Measurements from ENCODE around the gene NFKB2. TPM values are rescaled to one million over a fixed set of nuclear protein-coding genes. Genes with fewer than 3 reads are reported as not detected.

Gene NFKB2
- total and polyA plus RNA-seq, 4 experiments from 2014 or later, result 6.6 to 147 (median 85.7) TPM

- peaks cover 10% of the 10 kb centered on the region for H3K36me3 ChIP-seq (ENCODE audit: insufficient read depth, low read length)
- Mint-ChIP-seq H3K4me3 (peak overlapping the region in 1 of 8 donors; percentile 30), H3K36me3 (peaks cover 0 to 14% of the 10 kb centered on the region in 2 donors), H3K27ac (no peak overlapping the region), H3K9me3 (peaks cover 0 to 4% (median 0%) of the 10 kb centered on the region in 8 donors), H3K4me1 (peaks cover 16 to 48% (median 27%) of the 10 kb centered on the region in 4 donors), H3K27me3 (peaks cover 0 to 2% of the 10 kb centered on the region in 2 donors)
- intact Hi-C loops (cut with micrococcal nuclease), result no loop called here
- peaks cover 33% of the 10 kb centered on the region for H3K4me1 ChIP-seq (ENCODE audit: insufficient read depth, low read length)
- DNase-seq, result no peak
- no peaks in the 10 kb centered on the region for H3K27me3 ChIP-seq (ENCODE audit: insufficient read depth, low read length)
- POLR2A ChIA-PET (ENCODE audit: partially characterized antibody), result interaction anchor here (1.1 to 8.2 kb wide), 6 partner anchors 9 to 27 kb away, joined by 3 to 198 read pairs (median 64); partner anchors contain the start of genes C10orf95, CUEDC2 and NFKB2
- CTCF ChIA-PET (ENCODE audit: partially characterized antibody), result interaction anchor here (1.2 to 5.6 kb wide), 7 partner anchors 10 to 255 kb away, joined by 4 to 42 read pairs (median 23); partner anchors contain the start of genes C10orf95, CUEDC2 and GBF1
- H3K4me3 ChIP-seq (ENCODE audit: low read length in 2 of 2), result no peak overlapping the region
- H3K9me3 ChIP-seq (ENCODE audit: control insufficient read depth in 1 of 2, low read length in 2 of 2), result no peaks in the 10 kb centered on the region
- no peak overlapping the region for H3K27ac ChIP-seq (ENCODE audit: low read depth, low read length)
Measured at GRCh38 chr10:102424145-102424544, 28.6 kb downstream of the NFKB2 start.

DNA sequence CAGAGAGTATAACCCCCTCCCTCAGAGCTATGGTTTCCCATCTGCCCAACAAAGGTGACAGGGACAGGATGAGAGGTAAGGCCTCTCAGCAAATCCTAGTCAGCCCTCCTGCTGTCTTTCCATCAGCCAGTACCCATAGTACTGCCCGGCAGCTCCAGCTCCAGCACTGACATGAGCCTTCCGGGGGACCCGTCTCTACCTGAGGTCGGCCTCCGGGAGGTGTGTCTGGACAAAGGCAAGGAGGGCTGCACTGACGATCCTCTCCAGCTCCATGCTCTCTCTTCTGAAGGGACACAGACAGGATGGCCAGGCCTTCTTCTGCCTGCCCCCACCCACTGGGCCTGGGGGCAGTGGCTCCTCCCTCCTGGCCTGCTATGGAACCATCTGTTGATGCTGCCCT lies 29.4 kb downstream of the NFKB2 start:
- H3K9me3 Mint-ChIP-seq, result peaks cover 0 to 4% (median 0%) of the 10 kb centered on the region in 8 donors
- peaks cover 13 to 40% (median 23%) of the 10 kb centered on the region in 4 donors for H3K4me1 Mint-ChIP-seq
- H3K27ac Mint-ChIP-seq, result no peak overlapping the region
- Histone ChIP-seq H3K27ac (ENCODE audit: low read depth, low read length) (no peak overlapping the region), H3K4me1 (ENCODE audit: insufficient read depth, low read length) (peaks cover 26% of the 10 kb centered on the region), H3K27me3 (ENCODE audit: insufficient read depth, low read length) (no peaks in the 10 kb centered on the region), H3K9me3 (ENCODE audit: control insufficient read depth in 1 of 2, low read length in 2 of 2) (no peaks in the 10 kb centered on the region), H3K36me3 (ENCODE audit: insufficient read depth, low read length) (peaks cover 10% of the 10 kb centered on the region), H3K4me3 (ENCODE audit: low read length in 2 of 2) (no peak overlapping the region)
- DNase-seq, result no peak
- ChIA-PET CTCF (ENCODE audit: partially characterized antibody) (interaction anchor here (3.7 to 5.6 kb wide), 2 partner anchors 9 to 25 kb away, joined by 23 to 42 read pairs; partner anchors contain the start of genes C10orf95 and CUEDC2), POLR2A (ENCODE audit: partially characterized antibody) (interaction anchor here (1.1 to 8.2 kb wide), 5 partner anchors 8 to 28 kb away, joined by 3 to 198 read pairs (median 122); partner anchors contain the start of genes C10orf95, CUEDC2 and NFKB2)
- no peaks in the 10 kb centered on the region for H3K27me3 Mint-ChIP-seq
- no peak overlapping the region for H3K4me3 Mint-ChIP-seq
- intact Hi-C loops (cut with micrococcal nuclease), result no loop called here
- H3K36me3 Mint-ChIP-seq, result peaks cover 0 to 14% of the 10 kb centered on the region in 2 donors

GRCh38 chr10:102425444-102425843 lies 29.9 kb downstream of the NFKB2 start:
- Histone ChIP-seq H3K27me3 (ENCODE audit: insufficient read depth, low read length) (no peaks in the 10 kb centered on the region), H3K36me3 (ENCODE audit: insufficient read depth, low read length) (peaks cover 10% of the 10 kb centered on the region), H3K4me3 (ENCODE audit: low read length in 2 of 2) (no peak overlapping the region), H3K27ac (ENCODE audit: low read depth, low read length) (no peak overlapping the region), H3K9me3 (ENCODE audit: control insufficient read depth in 1 of 2, low read length in 2 of 2) (no peaks in the 10 kb centered on the region), H3K4me1 (ENCODE audit: insufficient read depth, low read length) (peaks cover 20% of the 10 kb centered on the region)
- POLR2A ChIA-PET (ENCODE audit: partially characterized antibody), result interaction anchor here (3.3 to 8.2 kb wide), 2 partner anchors 8 to 25 kb away, joined by 12 to 198 read pairs; partner anchors contain the start of genes C10orf95 and CUEDC2
- Mint-ChIP-seq H3K36me3 (peaks cover 0 to 13% of the 10 kb centered on the region in 2 donors), H3K27ac (peak overlapping the region in 1 of 7 donors; percentile 52), H3K27me3 (no peaks in the 10 kb centered on the region), H3K4me1 (peaks cover 11 to 35% (median 18%) of the 10 kb centered on the region in 4 donors), H3K9me3 (peaks cover 0 to 4% (median 0%) of the 10 kb centered on the region in 8 donors), H3K4me3 (peak overlapping the region in 1 of 8 donors; percentile 13)
- intact Hi-C loops (cut with micrococcal nuclease), result no loop called here
- CTCF ChIA-PET (ENCODE audit: partially characterized antibody), result interaction anchor here (0.6 to 1.3 kb wide), 2 partner anchors 23 to 27 kb away, joined by 3 to 7 read pairs; no protein-coding TSS in a partner anchor
- no peak for DNase-seq

DNA sequence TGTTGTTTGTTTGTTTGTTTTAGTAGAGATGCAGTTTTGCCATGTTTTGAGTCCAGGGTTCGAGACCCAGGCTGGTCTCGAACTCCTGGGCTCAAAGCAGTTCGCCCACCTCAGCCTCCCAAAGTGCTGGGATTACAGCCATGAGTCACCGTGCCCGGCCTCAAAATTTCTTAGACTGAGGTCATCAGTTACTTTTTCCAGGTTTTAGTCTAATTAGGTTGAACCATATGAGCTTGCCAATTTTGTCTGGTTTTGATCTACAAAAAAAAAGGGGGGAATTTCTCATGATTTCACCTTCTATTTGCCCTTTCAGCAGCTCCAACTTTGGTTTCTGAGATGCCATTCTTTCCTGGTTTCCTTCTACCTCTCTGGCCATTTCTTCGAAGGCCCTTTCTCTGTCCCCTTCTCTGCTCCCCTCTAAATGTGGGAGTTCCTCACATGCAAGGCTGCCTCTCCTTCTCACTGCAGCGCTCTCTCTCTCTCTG lies 31.3 kb downstream of the NFKB2 start:
- Histone ChIP-seq H3K4me3 (ENCODE audit: low read length in 2 of 2) (no peak overlapping the region), H3K4me1 (ENCODE audit: insufficient read depth, low read length) (peaks cover 24% of the 10 kb centered on the region), H3K36me3 (ENCODE audit: insufficient read depth, low read length) (peaks cover 10% of the 10 kb centered on the region), H3K27me3 (ENCODE audit: insufficient read depth, low read length) (no peaks in the 10 kb centered on the region), H3K27ac (ENCODE audit: low read depth, low read length) (no peak overlapping the region), H3K9me3 (ENCODE audit: control insufficient read depth in 1 of 2, low read length in 2 of 2) (no peaks in the 10 kb centered on the region)
- intact Hi-C loops (cut with micrococcal nuclease), result no loop called here
- Mint-ChIP-seq H3K27ac (no peak overlapping the region), H3K9me3 (no peaks in the 10 kb centered on the region), H3K4me1 (peaks cover 11 to 32% (median 18%) of the 10 kb centered on the region in 4 donors), H3K4me3 (peak overlapping the region in 1 of 8 donors; percentile 20), H3K36me3 (peaks cover 0 to 8% of the 10 kb centered on the region in 2 donors), H3K27me3 (no peaks in the 10 kb centered on the region)
- DNase-seq, result no peak
- POLR2A ChIA-PET (ENCODE audit: partially characterized antibody), result interaction anchor here (1.4 to 8.2 kb wide), 3 partner anchors 7 to 32 kb away, joined by 3 to 198 read pairs (median 12); partner anchors contain the start of genes C10orf95 and CUEDC2
- CTCF ChIA-PET (ENCODE audit: partially characterized antibody), result interaction anchor here (1.1 to 1.3 kb wide), 3 partner anchors 11 to 52 kb away, joined by 3 to 7 read pairs (median 3); no protein-coding TSS in a partner anchor

DNA sequence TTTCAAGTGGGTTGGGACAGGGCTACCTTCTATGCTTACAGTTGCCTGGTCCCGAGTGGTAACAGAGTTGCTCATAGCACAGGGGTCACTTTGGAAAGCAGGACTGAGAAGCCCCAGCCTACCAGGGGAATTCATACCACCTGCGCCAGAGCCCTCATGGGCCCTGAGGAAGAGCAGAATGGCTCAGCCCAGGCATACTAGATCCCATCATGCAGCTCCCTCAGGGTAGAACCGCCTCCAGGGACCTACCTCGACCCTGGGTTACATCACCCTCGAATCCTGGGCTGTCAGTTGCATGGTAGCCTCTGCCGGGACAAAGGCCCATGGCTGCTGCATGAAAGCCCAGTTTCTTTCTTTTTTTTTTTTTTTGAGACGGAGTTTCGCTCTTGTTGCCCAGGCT lies 34.0 kb downstream of the NFKB2 start:
- POLR2A ChIA-PET (ENCODE audit: partially characterized antibody), result interaction anchor here (0.5 to 9.9 kb wide), 3 partner anchors 6 to 184 kb away, joined by 3 to 198 read pairs (median 186); partner anchors contain the start of genes C10orf95, FBXL15 and GBF1

DNA sequence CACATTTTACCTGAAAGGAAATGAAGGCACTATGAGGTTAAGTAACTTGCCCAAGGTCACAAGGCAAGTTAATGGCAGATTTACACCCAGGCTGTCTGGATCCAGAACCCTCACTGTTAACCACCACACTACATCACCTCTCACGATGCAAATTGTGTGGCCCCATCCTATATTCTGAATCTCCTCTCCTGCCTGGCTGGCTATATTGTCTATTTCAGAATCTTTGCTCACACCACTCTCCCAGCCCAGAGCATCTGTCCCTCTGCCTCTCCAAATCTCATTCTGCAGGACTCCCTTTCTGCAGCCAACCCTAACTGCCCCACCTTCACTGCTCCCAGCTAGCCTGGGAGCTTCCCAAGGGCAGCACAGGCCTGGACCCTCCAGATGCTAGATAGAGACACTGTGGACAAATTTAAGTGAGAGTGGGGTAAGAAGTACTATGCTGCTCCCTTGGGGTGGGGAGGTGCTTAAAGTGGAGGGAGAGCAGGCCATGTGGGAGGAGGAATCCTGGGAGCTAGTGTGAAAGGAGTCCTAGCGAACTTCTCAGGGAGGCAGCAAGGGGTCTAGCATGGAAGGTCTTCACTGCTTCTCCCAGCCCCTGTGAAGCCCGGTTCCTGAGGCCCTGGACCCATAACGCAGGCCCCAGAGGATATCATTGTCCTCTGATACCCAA lies 36.1 kb downstream of the NFKB2 start:
- DNase-seq, result no peak
- H3K4me1 ChIP-seq (ENCODE audit: insufficient read depth, low read length), result peaks cover 46% of the 10 kb centered on the region
- H3K9me3 ChIP-seq (ENCODE audit: control insufficient read depth in 1 of 2, low read length in 2 of 2), result no peaks in the 10 kb centered on the region
- peaks cover 0 to 15% of the 10 kb centered on the region in 2 donors for H3K36me3 Mint-ChIP-seq
- peaks cover 22 to 55% (median 35%) of the 10 kb centered on the region in 4 donors for H3K4me1 Mint-ChIP-seq
- H3K27ac Mint-ChIP-seq, result peak overlapping the region; percentile 66 to 98 (median 91)
- intact Hi-C loops (cut with micrococcal nuclease), result loop anchor here (1.0 to 5.0 kb wide), 5 partner anchors 10 to 311 kb away; partner anchors contain the start of gene WBP1L
- peak overlapping the region; percentile 83 to 92 for H3K4me3 ChIP-seq (ENCODE audit: low read length in 2 of 2)
- no peaks in the 10 kb centered on the region for H3K27me3 Mint-ChIP-seq
- peak overlapping the region; percentile 90 to 95 (median 94) for H3K4me3 Mint-ChIP-seq
- H3K9me3 Mint-ChIP-seq, result no peaks in the 10 kb centered on the region
- H3K27ac ChIP-seq (ENCODE audit: low read depth, low read length), result peak overlapping the region; percentile 79
- H3K27me3 ChIP-seq (ENCODE audit: insufficient read depth, low read length), result no peaks in the 10 kb centered on the region
- POLR2A ChIA-PET (ENCODE audit: partially characterized antibody), result interaction anchor here (1.1 to 9.9 kb wide), 10 partner anchors 8 to 211 kb away, joined by 3 to 198 read pairs (median 10); partner anchors contain the start of genes C10orf95, FBXL15, NFKB2 and SUFU
- H3K36me3 ChIP-seq (ENCODE audit: insufficient read depth, low read length), result no peaks in the 10 kb centered on the region
- CTCF ChIA-PET (ENCODE audit: partially characterized antibody), result interaction anchor here (1.0 to 5.9 kb wide), 6 partner anchors 9 to 71 kb away, joined by 3 to 42 read pairs (median 11); partner anchors contain the start of genes ACTR1A, C10orf95 and FBXL15

More for the DNA sequence above, 34.0 kb downstream of the NFKB2 start:
- peaks cover 26% of the 10 kb centered on the region for H3K4me1 ChIP-seq (ENCODE audit: insufficient read depth, low read length)
- Mint-ChIP-seq H3K36me3 (peaks cover 0 to 16% of the 10 kb centered on the region in 2 donors), H3K4me3 (no peak overlapping the region), H3K9me3 (no peaks in the 10 kb centered on the region), H3K27me3 (no peaks in the 10 kb centered on the region), H3K4me1 (peaks cover 10 to 34% (median 23%) of the 10 kb centered on the region in 4 donors), H3K27ac (no peak overlapping the region)
- no peaks in the 10 kb centered on the region for H3K9me3 ChIP-seq (ENCODE audit: control insufficient read depth in 1 of 2, low read length in 2 of 2)
- H3K27ac ChIP-seq (ENCODE audit: low read depth, low read length), result no peak overlapping the region
- CTCF ChIA-PET (ENCODE audit: partially characterized antibody), result interaction anchor here (1.5 kb wide), 1 partner anchor 9 kb away, joined by 3 read pairs; the partner anchor contains the start of gene FBXL15
- H3K27me3 ChIP-seq (ENCODE audit: insufficient read depth, low read length), result no peaks in the 10 kb centered on the region
- no peak for DNase-seq
- H3K36me3 ChIP-seq (ENCODE audit: insufficient read depth, low read length), result no peaks in the 10 kb centered on the region
- no peak overlapping the region for H3K4me3 ChIP-seq (ENCODE audit: low read length in 2 of 2)
- intact Hi-C loops (cut with micrococcal nuclease), result no loop called here
